Type B pancreatic cell (in vitro differentiated cells): ENCODE results near the gene SWT1. TPM values are rescaled to one million over a fixed set of nuclear protein-coding genes. Genes with fewer than 3 reads are reported as not detected.
A peak's percentile ranks its signal among the peaks of the same experiment; 100 is the strongest.
"Not testable (repeated sequence)": the region's sequence is repeated elsewhere in the genome, so short reads cannot be mapped to it uniquely, and the experiment has no call there.

Experiments
- DNase-seq: peaks from one replicate; pipeline ENCODE4 v3.0.0; 2021; ENCODE audit warnings: mixed read lengths; ENCODE audit not compliant: unreplicated experiment; ENCODE audit errors: extremely low spot score
- H3K27ac Mint-ChIP-seq: 2 replicates; pipeline ENCODE4 v1.8.0; 2021; ENCODE audit warnings: mild to moderate bottlenecking, mixed read lengths
- H3K27me3 Mint-ChIP-seq: 2 replicates; pipeline ENCODE4 v1.8.0; 2021; ENCODE audit warnings: mixed read lengths
- H3K36me3 Mint-ChIP-seq: 2 replicates; pipeline ENCODE4 v1.8.0; 2021; ENCODE audit warnings: mixed read lengths
- H3K4me1 Mint-ChIP-seq: one replicate; pipeline ENCODE4 v1.8.0; 2021; ENCODE audit warnings: mixed read lengths; ENCODE audit not compliant: unreplicated experiment
- H3K4me3 Mint-ChIP-seq: 2 replicates; pipeline ENCODE4 v1.8.0; 2021; ENCODE audit warnings: mild to moderate bottlenecking, mixed read lengths
- H3K9me3 Mint-ChIP-seq: 2 replicates; pipeline ENCODE4 v1.8.0; 2021; ENCODE audit warnings: mixed read lengths
- total RNA-seq: library from RNA; stranded (reverse); gene quantifications from 2 replicates; pipeline ENCODE4 v1.2.1, GENCODE V29; 2021; ENCODE audit warnings: low replicate concordance
- TF ChIP-seq, protein P1 (sequence below): fragments of 200-600 bp; sonication (generic); conservative IDR thresholded peaks from 2 replicates; pipeline ENCODE4 v1.5.0; 2021; ENCODE audit warnings: antibody characterized with exemption, mild to moderate bottlenecking

Gene SWT1
- total RNA-seq, 1 donor from 2014 or later, result 6.2 TPM

DNA sequence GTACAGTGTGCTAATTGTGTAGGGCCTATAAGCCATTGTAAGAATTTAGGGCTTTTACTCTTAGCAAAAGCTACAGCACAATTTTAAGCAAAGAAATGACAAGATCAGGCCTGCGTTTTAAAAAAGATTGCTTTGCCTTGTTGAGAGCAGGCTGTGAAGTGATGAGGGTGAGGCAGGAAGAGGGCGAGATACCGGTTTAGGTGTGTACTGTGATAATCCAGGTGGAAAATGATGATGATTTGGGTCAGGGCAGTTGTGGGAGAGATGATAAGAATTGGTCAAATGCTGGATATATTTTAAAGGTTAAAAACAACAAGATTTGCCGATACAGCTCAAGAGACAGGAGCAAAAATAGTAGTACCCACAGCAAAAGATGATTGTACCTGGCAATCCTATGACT, 72.0 kb downstream of the SWT1 start:
- Mint-ChIP-seq H3K27me3 (no peaks in the 10 kb centered on the region), H3K4me3 (no peak overlapping the region), H3K36me3 (peaks cover 16% of the 10 kb centered on the region), H3K9me3 (peaks cover 11% of the 10 kb centered on the region), H3K4me1 (no peaks in the 10 kb centered on the region), H3K27ac (no peak overlapping the region)
- TF ChIP-seq, protein P1, sequence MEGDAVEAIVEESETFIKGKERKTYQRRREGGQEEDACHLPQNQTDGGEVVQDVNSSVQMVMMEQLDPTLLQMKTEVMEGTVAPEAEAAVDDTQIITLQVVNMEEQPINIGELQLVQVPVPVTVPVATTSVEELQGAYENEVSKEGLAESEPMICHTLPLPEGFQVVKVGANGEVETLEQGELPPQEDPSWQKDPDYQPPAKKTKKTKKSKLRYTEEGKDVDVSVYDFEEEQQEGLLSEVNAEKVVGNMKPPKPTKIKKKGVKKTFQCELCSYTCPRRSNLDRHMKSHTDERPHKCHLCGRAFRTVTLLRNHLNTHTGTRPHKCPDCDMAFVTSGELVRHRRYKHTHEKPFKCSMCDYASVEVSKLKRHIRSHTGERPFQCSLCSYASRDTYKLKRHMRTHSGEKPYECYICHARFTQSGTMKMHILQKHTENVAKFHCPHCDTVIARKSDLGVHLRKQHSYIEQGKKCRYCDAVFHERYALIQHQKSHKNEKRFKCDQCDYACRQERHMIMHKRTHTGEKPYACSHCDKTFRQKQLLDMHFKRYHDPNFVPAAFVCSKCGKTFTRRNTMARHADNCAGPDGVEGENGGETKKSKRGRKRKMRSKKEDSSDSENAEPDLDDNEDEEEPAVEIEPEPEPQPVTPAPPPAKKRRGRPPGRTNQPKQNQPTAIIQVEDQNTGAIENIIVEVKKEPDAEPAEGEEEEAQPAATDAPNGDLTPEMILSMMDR, result no peak
- DNase-seq, result no peak

GRCh38 chr1:185229981-185230380, 73.0 kb downstream of the SWT1 start:
- H3K36me3 Mint-ChIP-seq, result peaks cover 8% of the 10 kb centered on the region
- TF ChIP-seq, protein P1, result no peak
- no peaks in the 10 kb centered on the region for H3K27me3 Mint-ChIP-seq
- no peak overlapping the region for H3K4me3 Mint-ChIP-seq
- H3K27ac Mint-ChIP-seq, result no peak overlapping the region
- no peaks in the 10 kb centered on the region for H3K4me1 Mint-ChIP-seq
- no peak for DNase-seq
- peaks cover under 1% of the 10 kb centered on the region for H3K9me3 Mint-ChIP-seq

GRCh38 chr1:185232874-185233273, 75.9 kb downstream of the SWT1 start:
- Mint-ChIP-seq H3K4me1 (no peaks in the 10 kb centered on the region), H3K36me3 (peaks cover 11% of the 10 kb centered on the region), H3K27ac (no peak overlapping the region), H3K4me3 (no peak overlapping the region), H3K27me3 (no peaks in the 10 kb centered on the region), H3K9me3 (no peaks in the 10 kb centered on the region)
- no peak for DNase-seq
- TF ChIP-seq, protein P1, result no peak

GRCh38 chr1:185234183-185234582, 77.2 kb downstream of the SWT1 start:
- not testable (repeated sequence) for H3K4me1 Mint-ChIP-seq, H3K9me3 Mint-ChIP-seq, H3K27ac Mint-ChIP-seq, DNase-seq, H3K36me3 Mint-ChIP-seq, H3K4me3 Mint-ChIP-seq, H3K27me3 Mint-ChIP-seq

GRCh38 chr1:185237176-185237575, 80.2 kb downstream of the SWT1 start:
- not testable (repeated sequence) for H3K36me3 Mint-ChIP-seq, H3K9me3 Mint-ChIP-seq, H3K4me1 Mint-ChIP-seq, H3K4me3 Mint-ChIP-seq, H3K27ac Mint-ChIP-seq, DNase-seq, H3K27me3 Mint-ChIP-seq

DNA sequence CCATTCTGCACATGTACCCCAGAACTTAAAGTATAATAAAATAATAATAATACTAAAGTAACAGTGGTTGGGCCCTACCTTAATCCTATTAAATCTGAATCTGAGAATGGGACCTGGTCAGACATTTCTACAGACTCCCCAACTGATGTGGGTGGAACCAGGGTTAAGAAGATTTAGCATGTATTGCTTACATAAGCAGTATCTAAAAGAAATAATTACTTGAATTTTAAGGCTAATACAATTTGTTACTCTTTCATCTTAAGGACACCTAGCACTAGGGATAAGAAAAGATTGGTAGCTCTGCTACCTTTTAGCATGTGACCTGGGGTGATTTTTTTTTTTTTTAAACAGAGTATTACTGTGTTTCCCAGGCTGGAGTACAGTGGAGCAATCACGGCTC, 80.7 kb downstream of the SWT1 start:
- H3K27ac Mint-ChIP-seq, result no peak overlapping the region
- H3K27me3 Mint-ChIP-seq, result no peaks in the 10 kb centered on the region
- no peaks in the 10 kb centered on the region for H3K9me3 Mint-ChIP-seq
- H3K4me3 Mint-ChIP-seq, result no peak overlapping the region
- no peak for DNase-seq
- TF ChIP-seq, protein P1, result no peak
- peaks cover 7% of the 10 kb centered on the region for H3K36me3 Mint-ChIP-seq
- no peaks in the 10 kb centered on the region for H3K4me1 Mint-ChIP-seq

GRCh38 chr1:185238447-185238846, 81.5 kb downstream of the SWT1 start:
- Mint-ChIP-seq H3K36me3 (peaks cover 7% of the 10 kb centered on the region), H3K27ac (no peak overlapping the region), H3K4me3 (no peak overlapping the region), H3K27me3 (no peaks in the 10 kb centered on the region), H3K9me3 (no peaks in the 10 kb centered on the region), H3K4me1 (no peaks in the 10 kb centered on the region)
- TF ChIP-seq, protein P1, result peak; percentile 46
- DNase-seq, result no peak
